SH-SY5Y (cell line): ENCODE results near the gene OR7D4.

Experiments used
- GATA2 ChIP-seq: IDR thresholded peaks from 2 replicates; pipeline ENCODE4 v1.6.1; 2011; ENCODE audit warnings: mild to moderate bottlenecking, low read depth, low read length
- GATA3 ChIP-seq: IDR thresholded peaks from 2 replicates; pipeline ENCODE4 v1.6.1; 2011; ENCODE audit warnings: low read depth, mild to moderate bottlenecking, low read length, moderate library complexity

DNA sequence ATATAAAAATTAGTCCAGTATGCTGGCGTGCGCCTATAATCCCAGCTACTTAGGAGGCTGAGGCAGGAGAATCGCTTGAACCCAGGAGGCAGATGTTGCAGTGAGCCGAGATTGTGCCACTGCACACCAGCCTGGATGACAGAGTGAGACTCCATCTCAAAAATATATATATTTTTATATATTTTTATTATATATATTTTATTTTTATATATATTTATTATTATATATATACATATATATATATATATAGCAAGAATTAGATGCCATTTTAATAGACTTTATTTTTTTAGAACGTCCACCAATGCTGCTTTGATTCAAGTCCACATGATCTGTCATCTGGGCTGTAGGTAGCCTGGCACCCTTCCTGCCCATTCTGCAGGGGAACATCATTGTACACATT is 44.1 kb downstream of the OR7D4 start:
- TF ChIP-seq GATA2 = no peak
- TF ChIP-seq GATA3 = no peak
